ENCODE measurements around the gene MREG.
"Not testable (repeated sequence)": the region's sequence is repeated elsewhere in the genome, so short reads cannot be mapped to it uniquely, and the experiment has no call there.

MREG gene

DNA sequence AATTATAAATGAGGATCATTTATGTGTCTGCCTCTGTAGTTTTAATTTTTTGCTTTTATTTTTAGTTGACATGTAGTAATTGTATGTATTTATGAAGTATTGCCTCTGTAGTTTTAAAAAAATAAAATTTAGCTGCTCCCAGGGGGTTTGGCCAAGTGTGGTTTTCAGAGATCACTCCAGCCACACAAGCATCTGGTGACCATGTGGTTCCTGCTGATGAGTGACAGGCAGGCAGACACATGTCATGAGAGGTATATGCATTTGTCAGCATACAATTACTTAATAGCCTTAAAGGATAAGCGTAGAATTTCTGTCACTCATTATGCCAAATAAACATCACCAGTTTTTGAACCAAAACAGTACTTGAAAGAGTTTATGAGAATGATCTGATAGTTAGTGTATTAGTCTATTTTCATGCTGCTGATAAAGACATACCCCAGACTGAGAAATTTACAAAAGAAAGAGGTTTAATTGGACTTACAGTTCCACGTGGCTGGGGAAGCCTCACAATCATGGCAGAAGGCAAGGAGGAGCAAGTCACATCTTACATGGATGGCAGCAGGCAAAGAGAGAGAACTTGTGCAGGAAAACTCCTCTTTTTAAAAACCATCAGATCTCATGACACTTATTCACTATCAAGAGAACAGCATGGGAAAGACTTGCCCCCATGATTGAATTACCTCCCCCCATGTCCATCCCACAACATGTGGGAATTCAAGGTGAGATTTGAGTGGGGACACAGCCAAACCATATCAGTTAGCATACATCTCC is 29.6 kb downstream of the MREG start:
- no peak for DNase-seq

DNA sequence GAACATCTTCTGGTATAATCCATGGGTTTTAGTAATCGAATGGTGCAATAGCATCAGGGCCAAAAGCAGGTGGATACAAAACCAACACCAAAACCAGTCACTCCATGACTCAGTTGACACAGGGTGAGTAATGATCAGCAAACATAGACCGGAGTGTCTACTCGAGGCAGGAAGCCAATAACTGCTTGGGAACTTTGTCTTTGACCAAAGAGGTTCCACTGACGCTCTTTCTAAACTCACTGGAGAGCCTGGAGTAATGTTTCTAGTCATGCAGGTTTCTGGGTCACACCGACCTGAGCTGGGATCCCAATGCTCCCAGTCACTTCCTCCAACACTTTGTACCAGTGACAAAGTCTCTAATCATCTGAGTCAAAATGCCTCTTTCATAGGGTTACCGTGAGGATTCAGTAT is 30.9 kb downstream of the MREG start:
- DNase-seq: no peak

DNA sequence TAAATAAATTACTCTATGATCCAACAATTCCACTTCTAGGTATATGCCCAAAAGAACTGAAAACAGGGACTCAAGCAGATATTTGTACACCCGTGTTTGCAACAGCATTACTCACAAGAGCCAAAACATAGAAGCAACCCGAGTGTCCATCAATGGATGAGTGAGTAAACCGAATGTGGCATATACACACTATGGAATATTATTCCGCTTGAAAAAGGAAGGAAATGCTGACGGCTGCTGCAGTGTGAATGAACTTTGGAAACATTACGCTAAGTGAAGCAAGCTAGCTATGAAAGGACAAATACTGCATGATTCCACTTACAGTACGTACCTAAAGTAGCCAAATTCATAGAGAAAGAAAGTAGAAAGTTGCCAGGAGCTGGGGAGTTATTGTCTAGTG is 32.2 kb downstream of the MREG start:
- no peak for DNase-seq

DNA sequence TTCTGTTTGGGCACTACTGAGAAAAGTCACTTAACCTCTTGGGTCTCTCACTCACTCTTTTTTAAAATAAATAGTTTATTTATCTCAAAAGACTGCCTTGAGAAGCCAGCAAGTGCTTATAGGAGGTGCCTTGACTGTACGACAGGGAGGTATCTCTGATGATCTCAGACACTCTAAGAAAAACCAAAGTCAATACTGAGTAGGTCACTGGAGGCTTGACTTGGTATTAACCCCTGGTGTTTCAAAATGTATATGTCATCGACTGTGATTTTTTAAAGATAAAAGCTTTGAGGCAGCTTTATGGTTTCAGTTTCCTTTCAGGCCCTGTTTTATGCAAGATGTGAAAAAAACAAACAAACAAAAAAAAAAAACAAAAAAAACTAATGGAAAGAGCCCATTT is 33.7 kb downstream of the MREG start:
- DNase-seq: no peak

DNA sequence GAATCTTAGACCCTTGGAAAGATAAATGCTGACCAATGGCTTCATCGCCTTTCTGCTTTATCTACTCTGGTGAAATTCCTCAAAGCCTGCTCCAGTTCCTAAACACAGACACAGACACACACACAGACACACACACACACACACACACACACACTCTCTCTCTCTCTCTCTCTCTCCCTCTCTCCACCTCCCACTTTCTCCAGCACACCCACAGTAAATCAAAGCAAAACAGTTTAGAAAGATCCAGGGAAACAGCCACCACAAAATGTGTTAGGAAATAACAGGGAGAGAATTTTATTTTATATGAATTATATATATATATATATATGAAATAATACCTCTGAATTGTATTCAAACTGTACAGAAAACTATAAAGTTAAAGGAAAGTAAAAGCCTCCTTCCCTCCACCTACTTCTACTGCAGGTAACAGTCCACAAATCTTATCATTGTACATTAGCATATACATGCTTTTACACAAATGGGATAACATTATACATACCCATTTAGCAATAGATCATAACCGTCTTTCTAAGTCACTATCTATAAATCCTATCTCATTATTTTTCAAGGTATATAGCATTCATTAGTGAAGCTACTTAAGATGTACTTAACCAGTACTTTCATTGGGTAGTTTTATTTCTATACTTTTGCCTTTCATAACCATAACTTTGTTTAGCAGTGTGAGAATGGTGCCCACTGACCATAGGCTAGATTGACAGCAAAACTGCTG is 38.5 kb downstream of the MREG start:
- no peak for DNase-seq

DNA sequence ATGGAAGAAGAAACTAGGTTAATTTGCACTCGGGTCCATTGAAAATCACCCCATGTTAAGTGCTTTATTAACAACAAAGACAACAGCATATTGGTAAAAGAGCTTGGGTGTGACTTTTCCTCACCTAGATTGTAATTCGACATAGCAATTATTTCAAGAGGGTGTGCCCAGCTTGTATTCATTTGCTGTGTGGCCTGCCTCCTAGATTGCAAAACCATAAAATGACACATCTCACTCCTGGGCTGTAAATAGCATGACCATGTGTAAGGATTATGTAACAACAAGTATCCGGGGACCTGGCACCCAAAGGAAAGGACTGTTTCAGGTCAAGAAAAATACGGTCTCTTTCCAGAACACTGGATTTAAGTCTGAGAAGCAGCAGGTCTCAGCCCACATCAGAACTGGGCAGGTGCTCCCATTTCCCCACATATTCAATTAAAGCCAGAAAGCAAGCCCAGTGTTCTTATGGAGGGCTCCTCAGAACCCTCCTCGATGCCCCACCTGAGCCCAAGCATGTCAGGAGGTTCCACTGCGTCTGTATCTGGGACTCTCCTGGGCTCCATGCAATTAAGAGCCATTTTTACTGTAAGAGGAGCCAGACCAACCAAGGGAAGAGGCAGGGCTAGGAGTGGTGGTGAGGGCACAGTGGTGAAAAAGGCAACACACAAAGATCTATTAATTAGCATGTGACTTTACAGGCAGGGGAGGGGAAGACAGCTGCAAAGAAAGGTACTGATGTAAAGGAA is 39.2 kb downstream of the MREG start:
- peak; percentile 94 for DNase-seq

DNA sequence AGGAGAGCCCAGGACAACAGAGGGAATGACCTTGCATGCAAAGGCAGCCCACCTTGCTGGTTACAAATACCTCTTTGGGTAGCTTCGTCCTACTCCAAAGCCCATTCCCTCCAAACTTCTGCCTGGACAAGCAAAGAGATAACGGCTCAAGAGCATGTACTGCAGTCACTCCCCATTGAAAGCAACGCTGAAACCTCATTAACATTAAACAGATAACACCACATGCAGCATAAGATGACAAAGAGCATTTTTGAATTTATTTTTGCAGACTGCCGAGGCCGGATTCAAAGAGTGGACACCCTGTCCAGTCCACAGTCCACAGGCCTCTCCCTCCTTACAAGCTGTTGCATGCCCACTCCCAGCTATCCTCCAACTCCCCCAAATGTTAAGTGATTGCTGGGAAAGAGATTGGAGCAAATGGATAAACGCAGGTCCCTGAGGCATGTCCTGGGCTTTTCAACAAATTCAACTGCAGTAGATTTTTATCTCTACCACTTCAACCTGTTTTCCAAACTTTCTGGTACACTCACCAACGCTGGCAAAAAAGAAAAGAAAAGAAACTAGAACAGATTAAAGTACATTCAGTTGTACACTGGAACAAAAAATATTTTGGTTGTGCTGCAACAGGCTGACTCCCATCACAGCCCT is 40.1 kb downstream of the MREG start:
- DNase-seq: no peak

DNA sequence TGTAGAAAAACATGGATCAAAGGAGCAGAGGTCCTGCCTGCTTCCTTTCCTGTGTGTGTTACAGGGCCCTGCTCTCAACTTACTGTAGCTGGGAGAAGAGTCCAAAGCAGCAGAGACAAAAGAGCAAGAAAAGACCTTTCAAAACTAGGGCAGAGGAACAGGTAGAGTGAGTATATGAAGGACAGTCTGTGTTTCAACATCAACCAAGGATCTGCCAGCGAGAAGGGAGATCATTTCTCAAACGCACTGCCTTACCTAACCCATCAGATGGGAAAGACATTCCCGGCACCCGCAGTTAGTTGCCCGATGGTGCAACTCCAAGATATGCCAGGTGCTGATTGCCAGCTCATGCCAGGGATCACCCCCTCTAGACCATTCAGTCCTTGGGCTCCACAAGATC is 41.7 kb downstream of the MREG start:
- no peak for DNase-seq

DNA sequence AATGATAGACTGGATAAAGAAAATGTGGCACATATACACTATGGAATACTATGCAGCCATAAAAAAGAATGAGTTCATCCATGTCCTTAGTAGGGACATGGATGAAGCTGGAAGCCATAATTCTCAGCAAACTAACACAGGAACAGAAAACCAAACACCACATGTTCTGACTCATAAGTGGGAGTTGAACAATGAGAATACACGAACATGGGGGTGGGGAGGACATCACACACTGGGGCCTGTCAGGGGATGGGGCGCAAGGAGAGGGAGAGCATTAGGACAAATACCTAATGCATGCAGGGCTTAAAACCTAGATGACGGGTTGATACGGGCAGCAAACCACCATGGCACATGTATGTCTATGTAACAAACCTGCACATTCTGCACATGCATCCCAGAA is 42.5 kb downstream of the MREG start:
- not testable (repeated sequence) for DNase-seq

DNA sequence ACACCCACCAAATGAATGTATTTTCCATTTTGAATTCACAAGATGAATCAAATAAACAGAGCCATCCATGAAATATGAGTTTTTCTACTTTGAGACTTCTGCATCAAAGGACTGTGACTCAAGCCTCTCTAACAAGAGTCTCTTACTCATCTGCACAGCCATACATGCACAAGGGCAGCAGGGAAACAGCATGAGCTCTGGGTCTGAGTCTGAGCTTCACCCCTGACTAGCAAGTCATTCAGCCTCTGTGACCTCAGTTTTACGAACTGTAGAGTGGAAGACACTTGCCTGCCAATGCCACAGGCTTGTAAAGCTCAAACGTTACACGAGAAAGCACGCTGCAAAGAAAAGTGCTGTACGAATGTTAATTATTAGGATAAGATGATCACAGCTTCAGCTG is 42.9 kb downstream of the MREG start:
- DNase-seq: no peak

DNA sequence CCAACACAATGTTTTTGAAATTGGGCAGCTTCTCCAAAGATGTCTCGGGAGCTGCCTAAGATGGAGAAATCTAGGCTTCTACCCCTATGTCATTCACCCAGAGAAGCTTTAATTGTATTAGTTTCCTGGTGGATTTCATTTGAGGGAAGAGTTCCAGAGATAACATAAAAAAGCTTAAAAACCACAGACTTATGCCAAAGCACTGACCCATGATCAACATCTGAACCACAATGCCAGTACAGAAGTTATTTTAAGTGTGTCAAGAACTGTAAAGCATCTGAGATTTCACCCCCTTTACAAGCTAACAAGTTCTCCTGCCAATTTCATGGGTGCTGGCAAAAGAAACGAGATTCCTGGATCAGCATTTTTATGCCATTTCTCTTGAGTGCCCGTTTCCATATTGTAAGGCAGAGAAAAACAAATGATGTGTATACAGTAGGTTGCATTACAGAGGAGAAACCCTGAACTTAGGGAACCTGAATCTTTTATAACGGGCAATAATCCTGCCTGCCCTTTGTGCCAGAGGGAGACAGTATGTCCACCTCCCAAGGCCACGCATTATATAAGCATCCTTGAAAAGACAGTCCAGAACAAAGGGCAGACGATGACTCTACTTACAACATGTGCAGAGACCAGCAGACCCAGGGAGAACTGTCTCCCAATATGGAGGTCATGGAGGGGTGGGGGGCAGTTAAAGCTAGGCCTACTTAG is 44.1 kb downstream of the MREG start:
- DNase-seq: no peak

DNA sequence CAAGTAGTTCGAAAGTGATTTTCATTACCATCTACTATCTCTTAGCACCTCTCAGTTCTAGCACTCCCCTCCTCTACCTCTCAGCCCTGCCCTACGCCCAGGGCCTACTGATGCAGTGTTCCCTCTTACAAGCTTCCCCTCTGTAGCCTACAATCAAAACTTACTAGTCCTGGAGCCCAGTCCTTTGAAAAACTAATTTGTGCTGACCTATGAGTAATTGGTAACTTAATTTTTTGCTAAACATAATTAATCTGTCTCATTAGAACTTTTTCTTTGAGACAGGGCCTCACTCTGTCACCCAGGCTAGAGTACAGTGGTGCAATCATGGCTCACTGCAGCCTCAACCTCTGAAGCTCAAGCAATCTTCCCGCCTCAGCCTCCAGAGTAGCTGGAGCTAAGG is 44.9 kb downstream of the MREG start:
- no peak for DNase-seq

DNA sequence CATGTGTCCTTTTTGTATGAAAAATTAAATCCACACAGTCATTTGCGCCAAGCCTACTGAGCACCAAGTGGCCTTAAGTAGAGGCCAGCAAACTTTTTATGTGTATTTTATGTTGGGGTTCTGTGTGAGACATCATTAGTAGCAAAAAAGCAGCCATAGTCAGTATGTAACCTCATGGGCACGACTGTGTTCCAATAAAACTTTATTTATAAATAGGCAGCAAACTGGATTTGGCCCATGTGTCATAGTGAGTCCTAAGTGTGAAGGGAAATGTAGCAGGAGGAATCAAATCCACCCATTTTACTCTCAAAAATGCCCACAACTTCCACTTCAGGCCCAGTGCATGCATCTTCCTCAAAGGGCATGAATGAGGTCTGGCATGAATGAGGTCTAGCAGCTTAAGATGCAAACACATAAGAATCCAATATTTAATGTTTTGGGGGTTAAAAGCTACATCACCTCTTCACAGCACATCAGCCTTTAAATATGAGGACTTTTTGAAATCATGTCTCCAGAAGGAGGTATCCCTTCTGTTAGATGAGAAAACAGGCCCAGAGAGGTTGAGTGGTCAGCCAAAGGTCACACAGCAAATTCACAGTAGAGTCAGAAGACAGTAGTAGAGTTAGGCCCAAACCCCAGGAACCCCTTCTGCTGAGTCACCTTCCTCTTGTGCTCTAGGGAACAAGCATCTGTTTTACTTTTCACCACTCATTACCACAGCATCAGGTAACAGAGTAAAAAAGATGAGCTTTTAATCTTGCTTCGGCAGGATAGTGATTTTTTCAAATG is 45.6 kb downstream of the MREG start:
- DNase-seq: no peak

DNA sequence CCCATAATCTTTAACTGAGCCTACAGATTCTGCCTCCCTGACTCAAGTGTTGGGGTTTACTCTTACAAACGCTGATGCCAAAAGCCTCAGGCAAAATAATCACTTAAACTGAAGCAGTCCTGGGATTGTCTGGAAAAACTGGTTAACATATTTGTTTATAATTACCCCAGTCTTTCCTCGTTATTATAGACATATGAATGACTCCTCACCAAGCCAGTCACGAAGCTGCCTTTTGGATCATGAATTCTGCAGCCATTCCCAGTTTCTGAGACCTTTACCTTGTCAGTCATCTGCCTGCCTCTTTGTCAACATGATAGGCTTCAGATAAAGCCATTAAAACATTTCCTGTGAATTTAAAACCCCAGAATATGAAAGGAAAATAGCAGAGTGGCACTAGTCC is 46.4 kb downstream of the MREG start:
- DNase-seq: no peak

DNA sequence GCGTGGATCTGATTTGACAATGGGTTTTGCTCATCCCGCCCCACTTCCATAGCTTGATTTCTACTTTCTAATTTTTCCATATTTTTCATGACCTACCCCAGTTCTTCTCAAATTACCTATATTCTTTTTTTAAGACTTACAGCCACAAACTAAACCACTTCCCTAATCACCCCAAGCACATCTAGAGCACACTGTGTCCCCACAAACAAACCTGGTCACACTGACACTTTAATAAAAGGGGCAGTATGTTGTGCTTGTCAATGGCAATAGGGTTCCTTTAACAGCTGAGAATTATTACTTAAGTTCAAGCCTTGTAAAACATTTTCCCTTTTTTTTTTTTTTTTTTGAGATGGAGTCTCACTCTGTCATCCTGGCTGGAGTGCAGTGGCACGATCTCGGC is 47.1 kb downstream of the MREG start:
- DNase-seq: no peak

DNA sequence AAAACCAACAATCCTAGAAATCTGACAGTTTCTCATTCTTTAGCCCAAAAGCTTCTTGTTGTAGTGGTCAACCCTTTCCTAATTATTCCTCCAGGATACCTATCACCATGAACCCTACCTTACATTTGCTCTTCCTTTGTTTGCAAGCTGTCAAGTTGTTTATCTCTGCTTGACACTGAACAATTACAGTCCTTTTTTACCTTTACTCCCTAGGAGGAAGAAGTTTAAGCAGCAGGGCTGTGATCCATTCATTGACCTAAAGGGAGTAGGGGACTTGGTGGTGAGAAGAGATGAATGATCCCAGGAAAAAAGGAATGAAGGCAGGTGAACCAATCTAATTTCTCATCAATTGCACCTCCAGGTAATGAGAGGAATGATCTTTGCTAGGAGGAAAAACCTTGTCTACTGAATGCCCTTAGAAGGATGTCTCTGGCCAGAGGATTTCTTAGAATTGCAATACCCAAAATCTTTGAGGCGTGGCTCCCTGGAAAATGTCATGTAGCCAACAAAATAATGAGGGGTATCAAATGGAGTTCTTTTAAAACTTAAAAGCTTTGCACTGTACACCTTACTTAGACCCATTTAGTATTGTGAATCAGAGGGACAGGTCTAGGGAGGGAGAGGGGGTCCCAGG is 47.7 kb downstream of the MREG start:
- DNase-seq: no peak

DNA sequence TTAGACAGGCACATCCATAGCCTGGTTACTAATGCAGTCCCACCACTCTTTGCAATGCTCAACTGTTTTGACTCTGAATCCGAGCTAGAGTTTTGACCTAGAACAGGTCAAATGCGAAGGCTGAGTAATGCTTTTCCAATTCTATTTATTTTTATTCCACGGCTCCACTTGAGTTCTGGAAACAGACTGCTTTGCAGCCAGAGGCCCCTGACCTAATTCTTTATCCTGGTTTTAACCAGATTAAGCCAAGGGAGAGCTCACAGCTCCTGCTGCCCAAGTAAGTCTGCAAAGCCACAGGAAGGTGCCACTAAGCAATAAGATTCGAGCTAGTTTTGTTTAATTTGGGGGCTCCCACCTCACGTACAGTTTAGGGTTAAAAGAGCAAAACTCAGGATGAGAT is 51.4 kb downstream of the MREG start:
- no peak for DNase-seq

DNA sequence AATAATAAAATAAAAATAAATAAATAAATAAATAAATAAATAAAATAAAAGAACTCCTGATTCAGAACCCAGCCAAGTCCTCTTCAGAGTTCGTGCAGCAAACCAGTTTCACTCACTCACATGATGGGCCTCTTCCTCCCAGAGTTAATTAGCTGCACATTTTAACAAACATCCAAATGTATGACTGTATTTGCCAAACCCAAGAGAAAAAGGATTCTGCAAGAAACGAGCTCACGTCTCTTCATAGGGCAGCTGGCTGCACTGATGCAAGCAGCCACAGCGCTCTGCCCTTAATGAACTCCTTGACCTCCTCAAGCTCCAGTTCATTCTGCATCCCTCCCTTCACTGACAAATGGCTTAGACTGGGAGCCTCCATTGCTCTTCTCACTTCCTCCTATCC is 55.1 kb downstream of the MREG start:
- DNase-seq: no peak

DNA sequence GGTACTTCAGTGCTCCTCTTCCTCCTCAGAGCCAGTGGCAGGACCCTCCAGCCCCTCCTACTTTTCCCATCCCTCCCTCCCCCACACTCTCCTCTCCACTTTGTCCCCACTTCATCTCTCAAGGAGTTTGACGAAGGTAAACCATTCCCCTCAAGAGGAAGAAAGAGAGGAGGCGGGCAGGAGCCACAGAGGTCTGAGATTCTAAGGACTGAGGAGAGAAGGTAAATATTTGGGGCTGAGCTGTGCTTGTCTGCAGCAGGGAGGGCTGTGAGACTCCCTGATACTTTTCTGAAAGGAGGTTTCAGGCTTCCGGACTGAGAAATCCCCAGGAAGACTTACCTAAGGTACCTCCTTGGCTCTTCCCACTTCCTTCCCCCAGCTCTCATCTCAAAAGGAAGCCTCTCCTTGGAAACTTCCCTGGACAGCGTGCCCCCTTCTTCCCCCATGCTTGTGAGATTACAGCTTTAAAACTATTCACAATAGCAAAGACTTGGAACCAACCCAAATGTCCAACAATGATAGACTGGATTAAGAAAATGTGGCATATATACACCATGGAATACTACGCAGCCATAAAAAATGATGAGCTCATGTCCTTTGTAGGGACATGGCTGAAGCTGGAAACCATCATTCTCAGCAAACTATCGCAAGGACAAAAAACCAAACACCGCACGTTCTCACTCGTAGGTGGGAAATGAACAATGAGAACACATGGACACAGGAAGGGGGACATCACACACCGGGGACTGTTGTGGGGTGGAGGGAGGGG is 55.8 kb downstream of the MREG start:
- DNase-seq: not testable (repeated sequence)

DNA sequence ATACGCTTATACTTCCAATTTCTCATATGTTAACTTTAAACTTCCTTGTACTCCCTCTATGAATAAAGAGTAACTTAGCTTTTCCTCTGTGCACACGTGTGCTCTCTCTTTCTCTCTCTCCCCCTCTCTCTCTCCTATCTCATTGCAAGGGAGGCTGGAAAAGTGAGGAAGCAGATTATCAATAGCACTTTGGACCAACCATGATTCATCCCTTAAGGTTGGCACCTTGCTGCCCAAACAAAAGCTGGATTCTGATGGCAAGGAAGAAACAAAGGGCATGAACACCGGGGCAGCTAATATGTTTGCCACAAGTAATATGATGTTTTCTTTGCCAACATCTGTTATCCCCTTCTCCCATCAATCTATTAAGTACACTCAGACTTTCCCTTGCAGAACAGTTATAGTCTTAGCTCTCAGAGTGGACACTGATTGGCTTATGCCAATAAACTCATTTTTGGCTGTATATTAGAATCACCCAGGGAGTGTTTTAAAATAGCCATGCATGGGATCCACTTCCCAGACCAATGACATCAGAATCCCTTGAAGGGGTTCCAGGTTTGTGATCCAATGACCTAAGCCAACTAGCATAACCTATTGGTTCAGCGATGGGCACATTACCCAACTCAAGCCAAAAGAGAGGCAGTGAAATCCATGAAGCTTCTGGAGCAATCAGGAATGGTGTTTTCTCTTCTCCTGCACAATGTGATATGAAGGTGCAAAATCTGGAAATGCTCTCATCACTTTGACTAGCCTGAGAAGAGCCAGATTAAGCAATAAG is 60.3 kb downstream of the MREG start:
- DNase-seq: no peak

Measured in NCI-H748 treated with DMSO at 0.1 percent for 48 hours (cell line).